HG03342 (cell line): Measurements from ENCODE around the gene OSER1.
"Not testable (repeated sequence)": the region's sequence is repeated elsewhere in the genome, so short reads cannot be mapped to it uniquely, and the experiment has no call there.

Experiments
- ATAC-seq: cut with Tn5 transposase; IDR thresholded peaks from one replicate; pipeline ENCODE4 v1.9.1; 2021; ENCODE audit warnings: mild to moderate bottlenecking, moderate library complexity; ENCODE audit not compliant: unreplicated experiment

Gene OSER1

DNA sequence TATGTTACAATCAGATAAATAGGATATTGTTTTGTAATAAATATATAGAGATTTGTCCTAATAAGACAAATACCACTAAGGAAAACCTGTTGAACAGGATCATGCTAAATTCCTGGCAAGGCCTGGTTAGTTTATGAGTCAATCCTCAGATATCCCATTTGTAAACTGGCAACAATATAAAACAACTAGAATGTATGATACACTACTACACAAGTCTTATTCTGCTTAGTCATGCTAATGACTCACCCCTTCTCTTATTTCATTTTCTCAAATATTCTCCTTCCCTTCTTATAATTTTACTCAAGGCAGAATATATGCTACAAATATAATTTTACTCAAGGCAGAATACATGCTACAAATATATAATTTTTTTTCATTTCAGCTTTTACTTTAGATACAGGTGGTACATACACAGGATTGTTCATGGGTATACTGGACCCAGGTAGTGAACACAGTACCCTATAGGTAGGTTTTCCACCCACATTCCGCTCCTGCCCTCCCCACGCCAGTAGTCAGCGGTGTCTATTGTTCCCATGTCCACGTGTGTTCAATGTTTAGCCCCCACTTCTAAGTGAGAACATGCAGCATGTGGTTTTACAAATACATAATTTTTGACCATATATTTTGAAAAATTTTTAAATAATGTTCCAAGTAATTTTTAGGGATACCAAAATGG lies 6.3 kb downstream of the OSER1 start:
- no peak for ATAC-seq

DNA sequence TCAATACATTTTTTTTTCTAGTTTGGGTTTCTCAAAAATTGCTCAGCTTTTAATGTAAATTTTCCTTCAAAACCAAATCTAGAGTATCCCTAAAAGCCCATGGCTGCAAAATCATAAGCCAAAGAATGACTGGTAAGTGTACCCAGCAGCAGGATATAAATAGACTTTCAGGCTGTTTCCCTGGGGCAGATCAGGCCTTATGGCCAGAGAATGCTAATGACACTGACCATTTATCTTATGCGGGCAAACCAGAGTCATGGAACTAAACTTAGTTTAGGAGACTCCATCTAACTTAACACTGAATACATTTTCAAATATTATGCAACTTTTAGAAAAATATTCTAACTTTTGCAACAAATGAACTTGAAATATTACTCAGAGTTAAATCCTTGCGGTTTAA lies 7.4 kb downstream of the OSER1 start:
- no peak for ATAC-seq

DNA sequence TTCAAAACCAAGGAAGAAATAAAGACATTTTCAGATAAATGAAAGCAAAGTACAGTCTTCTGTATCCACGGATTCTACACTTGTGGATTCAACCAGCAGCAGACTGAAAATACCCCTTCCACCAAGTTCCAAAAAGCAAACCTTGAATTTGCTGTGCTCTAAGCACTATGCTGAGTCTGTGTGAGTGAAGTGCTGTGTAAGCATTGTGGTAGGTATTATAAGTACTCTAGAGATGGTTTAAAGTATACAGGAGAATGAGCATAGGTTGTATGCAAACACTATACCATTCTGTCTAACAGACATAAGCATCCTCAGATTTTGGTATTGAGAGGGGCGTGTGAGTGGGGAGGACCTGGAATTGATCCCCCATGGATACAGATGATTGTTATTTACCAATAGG lies 9.6 kb downstream of the OSER1 start:
- no peak for ATAC-seq

DNA sequence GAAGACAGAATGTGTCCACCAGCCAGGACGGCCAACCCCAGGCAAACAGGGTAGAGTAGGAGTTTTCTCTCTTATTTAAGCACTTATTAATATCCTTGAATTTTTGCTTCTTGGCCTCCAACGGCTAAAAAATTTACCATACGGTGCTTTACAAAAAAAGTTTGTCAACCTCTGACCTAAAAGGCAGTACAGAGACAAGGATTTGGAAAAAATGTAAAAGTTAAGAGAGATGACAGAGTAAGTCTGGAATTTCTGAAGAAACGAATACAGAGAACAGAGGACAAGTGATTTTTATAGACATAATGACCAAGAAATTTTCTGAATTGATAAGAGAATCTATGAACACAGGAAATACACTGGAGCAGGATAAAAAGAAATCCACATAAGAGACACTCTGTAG lies 10.2 kb downstream of the OSER1 start:
- ATAC-seq, result no peak

DNA sequence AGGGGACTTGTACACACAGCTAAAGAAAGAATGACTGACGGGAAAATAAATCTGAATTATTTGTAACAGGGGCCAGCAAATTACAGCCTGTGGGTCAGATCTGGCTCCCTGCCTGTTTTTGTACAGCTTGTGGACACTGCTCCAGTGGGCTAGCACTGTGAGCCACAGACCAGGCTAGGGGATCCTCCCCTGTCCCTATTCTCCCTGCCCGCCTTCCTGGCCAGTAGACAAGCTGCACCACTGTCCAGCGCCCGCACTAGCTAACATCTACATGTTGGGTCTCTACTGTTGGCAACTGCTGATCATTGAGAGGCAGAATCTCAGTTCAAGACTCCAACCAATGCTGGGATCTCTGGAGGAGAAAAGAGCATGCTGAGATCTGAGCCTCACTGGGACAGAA lies 10.7 kb downstream of the OSER1 start:
- no peak for ATAC-seq

DNA sequence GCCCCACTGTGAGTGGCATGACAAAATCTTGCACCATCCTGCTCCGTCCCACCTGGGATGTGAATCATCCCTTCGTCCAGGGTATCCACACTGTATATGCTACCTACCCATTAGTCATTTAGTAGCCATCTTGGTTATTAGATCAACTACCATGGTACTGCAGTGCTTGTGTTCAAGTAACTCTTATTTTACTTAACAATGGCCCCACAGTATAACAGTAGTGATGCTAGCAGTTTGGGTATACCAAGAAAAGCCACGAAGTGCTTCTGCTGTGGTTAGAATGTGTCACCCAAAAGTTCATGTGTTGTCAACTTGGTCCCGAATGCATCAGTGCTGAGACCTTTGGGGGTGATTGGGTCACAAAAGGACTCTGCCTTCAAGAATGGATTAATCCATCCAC lies 11.7 kb downstream of the OSER1 start:
- ATAC-seq, result no peak

DNA sequence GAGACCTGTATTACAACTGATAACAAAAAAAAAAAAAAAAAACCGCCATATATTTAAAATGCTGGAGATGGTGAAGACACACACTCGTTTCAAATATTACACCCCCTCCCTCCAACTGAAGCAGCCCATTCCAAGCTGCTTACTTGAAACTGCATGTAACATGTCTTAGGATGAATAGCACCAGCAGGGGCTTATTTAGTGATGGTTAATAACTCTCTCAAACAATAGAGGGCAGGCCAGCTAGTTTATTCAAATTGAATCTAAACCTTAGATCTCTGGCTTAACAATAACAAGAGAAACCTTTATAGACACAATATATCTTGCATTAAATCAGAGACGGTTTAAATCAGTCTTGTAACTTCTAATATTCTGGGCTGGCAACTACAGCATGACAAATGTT lies 14.3 kb downstream of the OSER1 start:
- no peak for ATAC-seq

DNA sequence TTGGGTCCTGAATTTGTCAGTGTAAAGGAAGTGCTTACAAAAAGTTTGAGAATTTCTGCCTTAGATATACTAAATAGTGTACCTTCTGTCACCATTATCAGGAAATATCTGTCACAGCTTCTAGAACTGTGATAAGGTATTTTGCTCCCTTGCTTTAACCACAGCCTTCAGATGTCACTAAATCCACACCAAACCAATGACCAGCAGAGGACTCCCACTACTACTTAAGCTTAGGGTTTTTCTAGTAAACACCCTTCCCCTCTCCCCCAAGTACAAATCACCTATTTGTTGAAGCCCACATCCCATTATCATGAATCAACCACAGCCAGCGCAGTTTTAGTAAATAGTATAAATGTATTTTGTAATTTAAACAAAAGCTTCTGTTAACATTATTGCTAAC lies 15.0 kb downstream of the OSER1 start:
- ATAC-seq, result no peak

DNA sequence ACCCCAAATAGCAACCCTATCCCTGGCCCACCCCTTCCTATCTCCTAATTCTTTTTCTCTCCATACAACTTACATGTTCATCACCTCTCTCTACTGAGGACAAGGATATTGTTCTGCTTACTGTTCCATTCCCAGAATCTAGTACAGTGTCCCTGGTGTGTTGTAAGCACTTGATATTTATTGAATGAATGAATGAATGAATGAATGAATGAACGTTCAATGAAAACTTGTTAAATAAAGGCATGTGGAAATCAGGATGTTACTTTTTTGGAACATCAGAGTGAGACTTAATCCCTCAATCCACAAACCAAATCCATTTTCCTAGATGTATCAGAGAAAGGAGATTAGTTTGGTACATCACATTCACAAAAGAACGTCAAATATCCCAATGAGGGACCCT lies 16.8 kb downstream of the OSER1 start:
- ATAC-seq, result no peak

DNA sequence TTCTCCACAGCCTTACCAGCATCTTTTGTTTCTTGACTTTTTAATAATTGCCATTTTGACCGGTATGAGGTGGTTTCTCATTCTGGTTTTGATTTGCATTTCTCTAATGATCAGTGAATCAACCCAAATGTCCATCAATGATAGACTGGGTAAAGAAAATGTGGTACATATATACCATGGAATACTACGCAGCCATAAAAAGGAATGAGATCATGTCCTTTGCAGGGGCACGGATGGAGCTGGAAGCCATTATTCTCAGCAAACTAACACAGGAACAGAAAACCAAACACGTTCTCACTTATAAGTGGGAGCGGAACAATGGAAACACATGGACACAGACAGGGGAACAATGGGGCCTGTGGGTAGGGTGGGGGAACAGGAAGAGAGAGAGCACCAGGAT lies 18.9 kb downstream of the OSER1 start:
- not testable (repeated sequence) for ATAC-seq

DNA sequence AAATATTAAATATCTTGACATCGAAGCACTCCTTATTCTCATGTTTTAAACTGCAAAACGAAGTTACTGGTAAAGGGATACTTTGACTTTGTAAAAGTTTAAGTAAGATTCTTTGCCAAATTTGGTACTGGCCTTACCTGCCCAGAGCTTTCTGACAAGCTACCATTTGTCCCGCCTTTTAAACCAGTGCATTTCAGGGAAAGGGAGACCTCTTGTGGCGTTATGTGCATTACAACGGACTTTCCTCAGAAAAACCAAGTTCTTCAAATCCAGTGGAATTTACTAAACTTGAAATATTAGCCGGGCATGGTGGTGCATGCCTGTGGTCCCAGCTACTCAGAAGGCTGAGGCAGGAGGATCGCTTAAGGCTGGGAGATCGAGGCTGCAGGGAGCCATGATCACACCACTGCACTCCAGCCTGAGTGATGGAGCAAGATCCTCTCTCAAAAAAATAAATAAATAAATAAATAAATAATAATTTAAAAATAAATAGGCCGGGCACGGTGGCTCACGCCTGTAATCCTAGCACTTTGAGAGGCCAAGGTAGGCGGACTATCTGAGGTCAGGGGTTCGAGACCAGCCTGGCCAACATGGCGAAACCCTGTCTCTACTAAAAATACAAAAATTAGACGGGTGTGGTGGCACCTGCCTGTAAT lies 20.2 kb downstream of the OSER1 start:
- not testable (repeated sequence) for ATAC-seq

DNA sequence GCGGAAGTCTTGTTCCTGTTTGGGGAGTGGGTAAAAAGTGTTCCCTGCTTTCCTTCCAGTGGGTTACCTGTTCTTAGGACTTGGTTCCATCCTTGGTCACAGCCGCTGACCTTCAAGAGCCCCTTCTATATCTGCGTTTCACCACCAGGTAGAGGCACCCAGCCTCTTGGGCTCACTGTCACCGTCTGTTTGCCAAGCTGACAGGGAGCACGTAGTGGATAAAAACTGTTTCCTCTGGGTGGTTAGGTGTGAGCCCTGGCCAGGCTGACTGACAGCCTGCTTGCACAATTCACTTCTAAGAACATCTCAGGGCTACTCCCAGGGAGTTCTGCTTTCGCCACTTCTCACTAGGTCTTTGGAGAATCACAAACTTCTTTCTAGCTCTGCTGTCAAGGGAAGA lies 21.8 kb downstream of the OSER1 start:
- ATAC-seq, result no peak

DNA sequence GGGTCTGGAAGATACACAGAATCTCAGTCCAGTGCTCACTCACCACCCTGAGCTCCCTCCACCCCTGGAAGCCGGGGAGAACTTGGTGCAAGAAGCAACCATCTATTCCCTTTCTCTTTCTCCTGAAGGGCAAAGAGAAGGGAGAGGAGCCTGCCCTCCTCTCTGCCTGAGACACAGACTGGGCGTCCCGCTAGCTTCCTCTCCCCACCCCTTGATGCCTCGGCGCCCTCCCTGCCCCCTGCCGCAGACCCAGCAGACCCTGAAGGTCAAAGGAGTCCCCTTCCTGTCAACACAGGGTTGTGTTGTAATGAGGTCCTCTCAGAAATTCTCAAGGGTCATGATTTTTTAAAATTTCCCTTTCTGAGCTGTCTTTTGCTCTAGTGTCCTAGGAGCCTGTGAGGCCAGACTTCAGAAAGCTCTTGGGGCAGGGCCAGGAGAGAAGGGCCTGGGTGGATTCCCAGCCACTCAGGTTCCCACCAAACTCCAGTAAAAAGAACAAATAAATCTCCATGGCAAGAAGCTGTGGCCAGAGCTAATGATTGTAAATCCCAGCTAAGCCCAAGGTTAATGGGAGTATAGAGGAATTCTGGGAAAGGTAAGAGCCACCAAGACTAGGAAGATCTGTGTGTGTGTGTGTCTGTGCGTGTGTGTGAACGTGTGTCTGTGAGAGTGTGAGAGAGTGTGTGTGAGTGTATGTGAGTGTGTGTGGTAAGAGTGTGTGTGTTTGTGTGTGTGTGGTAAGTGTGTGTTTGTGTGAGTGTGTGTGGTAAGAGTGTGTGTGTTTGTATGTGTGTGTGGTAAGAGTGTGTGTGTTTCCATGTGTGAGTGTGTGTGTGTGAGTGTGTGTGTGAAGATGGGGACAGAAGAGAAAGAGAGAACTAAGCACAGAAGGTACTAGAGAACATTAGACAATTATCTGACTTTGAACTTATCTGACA lies 22.5 kb downstream of the OSER1 start:
- ATAC-seq, result no peak

DNA sequence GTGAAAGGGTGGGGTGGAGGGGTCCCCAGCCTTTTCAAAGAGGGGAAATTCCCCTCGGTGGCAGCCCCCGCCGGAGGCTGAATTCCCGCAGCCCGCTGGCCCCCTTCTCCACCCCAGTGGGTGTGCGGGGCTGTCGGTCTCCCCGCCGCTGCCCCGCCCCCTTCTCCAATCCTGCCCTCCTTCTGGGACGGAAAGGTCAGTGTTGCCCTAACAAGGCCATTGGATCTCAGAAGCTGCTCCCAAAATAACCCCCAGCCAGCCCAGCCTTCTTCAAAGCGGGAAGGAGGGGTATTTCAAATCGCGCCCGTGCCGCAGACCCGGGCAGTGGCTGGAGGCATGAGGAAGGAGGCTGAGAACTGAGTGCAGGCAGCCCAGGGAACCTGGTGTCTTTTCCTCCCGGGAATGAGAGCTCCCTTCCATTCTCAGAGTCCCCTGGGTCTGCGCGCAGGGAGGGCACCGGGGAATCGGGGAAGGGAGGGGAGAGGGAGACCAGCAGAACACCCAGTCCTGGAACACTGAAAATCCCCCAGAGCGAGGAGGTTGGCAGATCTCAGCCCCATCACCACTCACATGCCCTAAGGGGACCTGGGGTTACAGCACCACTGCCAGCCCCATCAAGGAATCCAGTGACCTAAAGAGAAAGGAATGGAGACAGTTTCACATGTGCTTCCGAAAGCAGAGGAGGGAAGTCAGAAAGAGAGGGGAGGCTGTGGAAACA lies 23.4 kb downstream of the OSER1 start, which contains the start of gene JPH2:
Gene JPH2 (minus strand): TSS at position 135 of the 718 bp plus-strand sequence. CDS start 483 bp downstream, outside the sequence.
- no peak for ATAC-seq

DNA sequence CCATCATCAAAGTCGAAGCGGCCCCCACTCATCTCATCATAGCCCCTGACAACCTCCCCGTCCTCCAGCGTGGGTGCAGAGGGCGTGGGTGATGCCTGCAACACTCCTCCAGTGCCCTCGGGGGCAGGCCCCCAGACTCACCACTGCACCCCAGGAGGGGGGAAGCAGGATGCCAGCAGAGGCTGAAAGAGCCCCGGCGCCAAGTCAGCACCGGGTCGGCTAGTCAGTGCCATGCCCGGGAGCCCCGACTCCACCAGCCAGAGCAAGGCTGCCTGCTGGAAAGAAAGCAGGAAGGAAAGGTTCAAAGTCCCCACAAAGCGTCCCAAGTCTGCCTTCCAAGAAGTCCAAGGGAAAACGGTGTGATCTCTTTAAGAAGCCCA lies 23.9 kb downstream of the OSER1 start:
- ATAC-seq, result no peak

DNA sequence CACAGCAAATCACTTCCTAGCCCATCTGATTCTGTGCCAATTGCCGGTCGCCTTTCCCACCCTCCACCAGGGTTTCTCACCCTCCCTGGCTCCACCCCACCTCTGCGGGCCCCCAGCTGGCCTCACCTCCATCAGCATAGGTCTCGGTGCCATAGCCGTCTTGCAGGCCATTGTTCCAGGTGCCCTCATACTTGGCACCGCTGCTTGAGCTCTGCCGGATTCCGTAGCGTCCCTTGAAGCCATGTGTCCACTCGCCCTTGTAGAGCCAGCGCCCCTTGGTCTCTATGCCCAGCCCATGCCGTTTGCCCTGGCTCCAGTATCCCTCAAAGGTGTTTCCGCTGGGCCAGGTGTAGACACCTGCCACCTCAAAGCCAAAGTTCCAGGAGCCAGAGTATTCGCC lies 24.4 kb downstream of the OSER1 start:
- no peak for ATAC-seq

DNA sequence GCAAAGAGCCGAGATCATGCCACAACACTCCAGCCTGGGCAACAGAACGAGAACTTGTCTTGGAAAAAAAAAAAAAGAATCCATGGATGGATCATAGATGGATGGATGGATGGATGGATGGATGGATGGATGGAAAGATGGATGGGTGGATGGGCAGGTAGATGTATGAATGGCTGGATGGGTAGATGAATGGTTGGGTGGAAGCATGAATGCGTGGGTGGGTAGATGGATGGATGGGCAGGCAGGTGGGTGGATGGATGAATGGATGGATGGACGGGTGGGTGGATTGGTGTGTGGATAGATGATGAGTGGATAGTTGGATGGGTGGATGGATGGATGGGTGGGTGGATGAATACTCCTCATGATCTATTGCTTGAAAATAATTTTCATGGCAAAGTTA lies 25.0 kb downstream of the OSER1 start:
- ATAC-seq, result no peak

DNA sequence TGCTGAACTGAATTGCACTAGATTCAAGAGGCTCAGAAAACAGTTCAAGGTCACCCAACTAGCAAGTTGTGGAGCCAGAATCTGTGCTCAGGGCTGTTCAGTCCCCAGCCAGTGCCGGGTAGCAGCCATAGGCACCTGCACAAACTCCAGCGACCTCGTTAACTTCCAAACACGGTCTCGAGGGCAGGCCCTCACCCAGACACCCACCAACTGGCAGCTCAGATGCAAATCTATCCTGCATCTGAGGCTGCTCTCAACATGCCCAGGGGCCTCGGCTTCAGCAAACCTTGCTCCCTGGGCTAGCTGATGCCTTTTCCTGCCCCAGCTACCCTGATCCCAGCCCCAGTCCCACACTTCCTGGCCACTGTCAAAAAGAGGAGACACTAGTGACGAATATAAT lies 27.3 kb downstream of the OSER1 start:
- no peak for ATAC-seq

DNA sequence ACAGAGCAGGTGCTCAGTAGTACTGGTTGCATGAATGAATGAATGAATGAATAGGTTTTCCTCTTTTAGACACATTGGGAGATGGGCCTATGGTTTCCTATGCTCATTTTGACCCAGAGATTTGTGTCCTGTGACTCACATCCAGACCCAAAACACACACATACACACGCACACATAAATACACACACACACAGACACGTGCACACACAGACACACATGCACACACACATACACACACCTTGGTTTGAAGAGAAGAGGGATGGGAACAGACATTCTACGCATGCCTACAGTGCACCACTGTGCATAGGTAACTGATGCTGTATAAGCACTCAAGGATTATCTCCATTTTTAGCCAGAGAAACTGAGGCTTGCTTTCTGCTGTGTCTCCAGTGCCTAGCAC lies 27.7 kb downstream of the OSER1 start:
- no peak for ATAC-seq

DNA sequence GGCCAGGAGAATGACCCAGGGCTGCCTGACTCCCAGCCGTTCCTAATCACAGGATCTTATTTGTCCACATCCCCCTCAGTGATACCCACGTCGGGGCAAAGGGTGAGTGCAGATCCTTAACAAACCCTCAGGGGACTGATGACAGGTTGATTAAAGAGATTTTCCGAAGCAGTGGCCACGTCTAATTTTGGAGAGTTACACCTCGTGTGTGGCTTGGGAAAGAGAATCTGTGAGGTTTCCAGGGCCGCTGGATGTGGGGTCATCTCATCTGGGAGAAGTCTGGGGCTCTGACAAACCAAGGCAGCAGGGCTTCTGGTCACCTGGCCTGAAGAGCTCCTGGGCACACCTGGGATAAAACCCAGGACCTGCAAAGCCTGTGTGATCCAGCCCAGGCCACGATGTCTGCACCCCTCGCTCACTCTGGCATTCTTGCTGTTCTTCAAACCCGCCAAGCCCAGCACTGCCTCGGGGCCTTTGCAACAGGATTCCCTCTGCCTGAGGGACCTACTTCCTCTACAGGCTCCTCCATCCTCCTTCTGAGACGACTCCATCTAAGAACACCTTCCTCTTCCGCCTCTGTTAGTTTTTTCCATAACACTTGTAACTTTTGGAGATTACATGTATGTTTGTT lies 28.3 kb downstream of the OSER1 start:
- no peak for ATAC-seq

DNA sequence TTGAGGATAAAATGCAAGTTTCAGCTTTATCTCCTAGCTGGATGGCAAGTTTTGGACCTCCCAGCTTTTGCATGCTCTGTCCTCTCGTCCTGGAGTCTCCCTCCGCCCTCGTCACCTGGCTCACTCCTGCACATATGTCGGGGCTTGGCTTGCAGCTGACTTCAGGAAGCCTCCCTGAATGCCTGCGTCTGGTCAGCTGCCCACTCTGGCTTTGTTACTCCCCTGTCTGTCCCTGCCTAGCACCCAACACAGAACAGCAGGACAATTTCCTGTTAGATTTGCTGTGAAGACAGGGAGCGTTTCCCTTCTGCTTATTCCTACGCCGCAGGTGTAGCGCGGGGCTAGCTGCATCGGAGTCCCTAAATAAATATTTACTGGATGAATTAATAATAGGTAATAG lies 29.0 kb downstream of the OSER1 start:
- ATAC-seq, result no peak
